GM23338 (cell line): ENCODE measurements around the gene KIF3B. TPM values are rescaled to one million over a fixed set of nuclear protein-coding genes. Genes with fewer than 3 reads are reported as not detected.
"Not testable (repeated sequence)": the region's sequence is repeated elsewhere in the genome, so short reads cannot be mapped to it uniquely, and the experiment has no call there.

Experiments used
- ATAC-seq: fragments of 200-7000 bp; cut with Tn5 transposase; 3 replicates; pipeline ENCODE4 v1.9.1; 2020
- DNase-seq: peaks from one replicate; pipeline ENCODE4 v3.0.0-alpha.2; 2015; ENCODE audit warnings: low spot score
- H2AFZ ChIP-seq: fragments of 200-600 bp; sonication (generic); 2 replicates; pipeline ENCODE4 v1.8.0; 2016; ENCODE audit warnings: antibody characterized with exemption, mild to moderate bottlenecking, moderate library complexity
- H3F3A ChIP-seq: fragments of 200-600 bp; sonication (generic); replicated peaks from 2 replicates; pipeline ENCODE4 v1.8.0; 2017; ENCODE audit warnings: antibody characterized with exemption, mixed run types, low read depth
- H3K27ac ChIP-seq: fragments of 200-600 bp; sonication (generic); 2 replicates; pipeline ENCODE4 v1.6.1; 2016; ENCODE audit warnings: low read depth
- H3K27me3 ChIP-seq: fragments of 200-600 bp; sonication (generic); 2 replicates; pipeline ENCODE4 v1.8.0; 2016; ENCODE audit warnings: mild to moderate bottlenecking, mixed run types, moderate library complexity; ENCODE audit not compliant: insufficient read depth
- H3K36me3 ChIP-seq: fragments of 200-600 bp; sonication (generic); 2 replicates; pipeline ENCODE4 v1.8.0; 2016; ENCODE audit warnings: mild to moderate bottlenecking; ENCODE audit not compliant: insufficient read depth
- H3K4me1 ChIP-seq: fragments of 200-600 bp; sonication (generic); 2 replicates; pipeline ENCODE4 v1.8.0; 2016; ENCODE audit warnings: mild to moderate bottlenecking, moderate library complexity; ENCODE audit not compliant: insufficient read depth
- H3K4me2 ChIP-seq: fragments of 200-600 bp; sonication (generic); 2 replicates; pipeline ENCODE4 v1.7.1; 2017; ENCODE audit warnings: mixed run types
- H3K4me3 ChIP-seq: fragments of 200-600 bp; sonication (generic); 2 replicates; pipeline ENCODE4 v1.6.1; 2016; ENCODE audit warnings: mixed run types
- H3K79me2 ChIP-seq: fragments of 200-600 bp; sonication (generic); replicated peaks from 2 replicates; pipeline ENCODE4 v1.8.0; 2017; ENCODE audit warnings: mild to moderate bottlenecking; ENCODE audit not compliant: insufficient read depth
- H3K9me2 ChIP-seq: fragments of 200-600 bp; sonication (generic); 2 replicates; pipeline ENCODE4 v1.8.0; 2017; ENCODE audit not compliant: insufficient read depth
- H4K20me1 ChIP-seq: fragments of 200-600 bp; sonication (generic); replicated peaks from 2 replicates; pipeline ENCODE4 v1.8.0; 2017; ENCODE audit warnings: mild to moderate bottlenecking; ENCODE audit not compliant: insufficient read depth
- H3K27ac Mint-ChIP-seq: 2 replicates; pipeline ENCODE4 v1.8.0; 2020; ENCODE audit warnings: inconsistent platforms, mild to moderate bottlenecking, moderate library complexity, mixed read lengths
- H3K27me3 Mint-ChIP-seq: 3 replicates; pipeline ENCODE4 v1.8.0; 2022; ENCODE audit warnings: low read depth, mild to moderate bottlenecking, moderate library complexity, mixed read lengths, inconsistent platforms; ENCODE audit not compliant: insufficient read depth, poor library complexity
- H3K36me3 Mint-ChIP-seq: 3 replicates; pipeline ENCODE4 v1.8.0; 2021; ENCODE audit warnings: low read depth, mild to moderate bottlenecking, inconsistent platforms, moderate library complexity, mixed read lengths
- H3K4me1 Mint-ChIP-seq: 3 replicates; pipeline ENCODE4 v1.8.0; 2020; ENCODE audit warnings: mild to moderate bottlenecking, inconsistent platforms, mixed read lengths
- H3K4me3 Mint-ChIP-seq: 3 replicates; pipeline ENCODE4 v1.8.0; 2021; ENCODE audit warnings: moderate library complexity, mild to moderate bottlenecking, inconsistent platforms, mixed read lengths
- H3K9me3 Mint-ChIP-seq: 3 replicates; pipeline ENCODE4 v1.8.0; 2020; ENCODE audit warnings: moderate library complexity, mild to moderate bottlenecking, inconsistent platforms, mixed read lengths
- CREB1 ChIP-seq: fragments of 250-450 bp; sonication (Bioruptor Pico); IDR thresholded peaks from 2 replicates; pipeline ENCODE4 v1.5.0; 2020; ENCODE audit warnings: low read depth, mild to moderate bottlenecking, moderate library complexity
- ETS1 ChIP-seq: IDR thresholded peaks from 2 replicates; pipeline ENCODE4 v1.6.1; 2016; ENCODE audit warnings: antibody characterized with exemption
- EZH2phosphoT487 ChIP-seq: fragments of 200-600 bp; sonication (generic); IDR thresholded peaks from one replicate; pipeline ENCODE4 v1.8.1; 2018; ENCODE audit warnings: antibody characterized with exemption; ENCODE audit not compliant: unreplicated experiment
- JUNB ChIP-seq: IDR thresholded peaks from one replicate; pipeline ENCODE4 v1.6.1; 2016; ENCODE audit warnings: antibody characterized with exemption; ENCODE audit not compliant: unreplicated experiment
- NANOG ChIP-seq: IDR thresholded peaks from 2 replicates; pipeline ENCODE4 v1.6.1; 2016; ENCODE audit warnings: antibody characterized with exemption, borderline replicate concordance
- POLR2AphosphoS5 ChIP-seq: IDR thresholded peaks from 2 replicates; pipeline ENCODE4 v1.6.1; 2016; ENCODE audit warnings: antibody characterized with exemption, low read depth
- STAT1 ChIP-seq: IDR thresholded peaks from one replicate; pipeline ENCODE4 v1.6.1; 2016; ENCODE audit warnings: antibody characterized with exemption; ENCODE audit not compliant: unreplicated experiment
- ZNF114 ChIP-seq: fragments of 250-450 bp; sonication (Bioruptor Pico); IDR thresholded peaks from 2 replicates; pipeline ENCODE4 v1.5.0; 2020; ENCODE audit warnings: mild to moderate bottlenecking, moderate library complexity
- ZNF331 ChIP-seq: fragments of 250-450 bp; sonication (Bioruptor Pico); IDR thresholded peaks from 2 replicates; pipeline ENCODE4 v1.5.0; 2020; ENCODE audit warnings: low read depth, mild to moderate bottlenecking, moderate library complexity
- polyA plus RNA-seq: library from polyadenylated mRNA; unstranded; fragments of >200 nt; fragmentation: Nextera tagmentation; extraction: Ambion mirVana; gene quantifications from 2 replicates; pipeline ENCODE4 v1.2.1, GENCODE V29; 2016
- total RNA-seq: library from RNA; depleted of rRNA; stranded (reverse); fragments of >200 nt; shearing (Covaris generic); gene quantifications from 2 replicates; pipeline ENCODE4 v1.2.3, GENCODE V29; 2014
- TF ChIP-seq, protein P1 (sequence below), 2 experiments: fragments of 200-600 bp in 1 of 2; sonication (generic) in 1 of 2; conservative IDR thresholded peaks; 2 replicates each; pipeline versions ENCODE4 v1.5.1 to v1.6.1; 2016 to 2017; ENCODE audit warnings: antibody characterized with exemption in 2 of 2, low read depth in 2 of 2, mild to moderate bottlenecking in 2 of 2, moderate library complexity in 1 of 2

KIF3B gene
- total and polyA plus RNA-seq, 2 experiments from 2014 or later = 6.1 to 22.8 TPM

GRCh38 chr20:32322260-32322659 lies 44.8 kb downstream of the KIF3B start:
- not testable (repeated sequence) for H3K9me2 ChIP-seq, H3K4me2 ChIP-seq, H3K27ac ChIP-seq, H3K27ac Mint-ChIP-seq, H3K27me3 ChIP-seq, DNase-seq, H3K4me3 Mint-ChIP-seq, H3K4me1 ChIP-seq, H3K4me3 ChIP-seq, H3K27me3 Mint-ChIP-seq, H3K9me3 Mint-ChIP-seq, ATAC-seq, H3K4me1 Mint-ChIP-seq, H3K36me3 Mint-ChIP-seq, H3K36me3 ChIP-seq, H2AFZ ChIP-seq, H3K79me2 ChIP-seq
- Histone ChIP-seq H3F3A (peaks cover 11% of the 10 kb centered on the region; the same call in 1 of the 2 replicates), H4K20me1 (peaks cover 25% of the 10 kb centered on the region)

DNA sequence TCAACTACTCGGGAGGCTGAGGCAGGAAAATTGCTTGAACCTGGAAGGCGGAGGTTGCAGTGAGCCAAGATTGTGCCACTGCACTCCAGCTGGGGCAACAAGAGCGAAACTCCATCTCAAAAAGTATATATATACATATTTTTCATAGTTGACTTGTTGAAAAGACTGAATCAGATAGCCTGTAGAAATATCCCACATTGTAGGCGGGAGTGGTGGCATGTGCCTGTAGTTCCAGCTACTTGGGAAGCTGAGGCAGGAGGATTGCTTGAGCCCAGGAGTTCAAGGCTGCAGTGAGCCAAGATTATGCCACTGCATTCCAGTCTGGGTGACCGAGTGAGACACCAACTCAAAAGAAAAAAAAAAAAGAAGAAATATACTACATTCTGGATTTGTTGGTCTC lies 46.3 kb downstream of the KIF3B start:
- not testable (repeated sequence) for H3K9me3 Mint-ChIP-seq, ATAC-seq, H3K27ac Mint-ChIP-seq, H3K27ac ChIP-seq, H3K27me3 ChIP-seq, DNase-seq, H3K36me3 ChIP-seq, H3K4me3 ChIP-seq, H3K27me3 Mint-ChIP-seq, H3K79me2 ChIP-seq, H2AFZ ChIP-seq, H3K4me1 ChIP-seq, H3K4me2 ChIP-seq, H3K36me3 Mint-ChIP-seq, H3K4me3 Mint-ChIP-seq, H3K9me2 ChIP-seq, H3K4me1 Mint-ChIP-seq
- Histone ChIP-seq H3F3A (peaks cover 11% of the 10 kb centered on the region; the same call in 1 of the 2 replicates), H4K20me1 (peaks cover 24% of the 10 kb centered on the region)

DNA sequence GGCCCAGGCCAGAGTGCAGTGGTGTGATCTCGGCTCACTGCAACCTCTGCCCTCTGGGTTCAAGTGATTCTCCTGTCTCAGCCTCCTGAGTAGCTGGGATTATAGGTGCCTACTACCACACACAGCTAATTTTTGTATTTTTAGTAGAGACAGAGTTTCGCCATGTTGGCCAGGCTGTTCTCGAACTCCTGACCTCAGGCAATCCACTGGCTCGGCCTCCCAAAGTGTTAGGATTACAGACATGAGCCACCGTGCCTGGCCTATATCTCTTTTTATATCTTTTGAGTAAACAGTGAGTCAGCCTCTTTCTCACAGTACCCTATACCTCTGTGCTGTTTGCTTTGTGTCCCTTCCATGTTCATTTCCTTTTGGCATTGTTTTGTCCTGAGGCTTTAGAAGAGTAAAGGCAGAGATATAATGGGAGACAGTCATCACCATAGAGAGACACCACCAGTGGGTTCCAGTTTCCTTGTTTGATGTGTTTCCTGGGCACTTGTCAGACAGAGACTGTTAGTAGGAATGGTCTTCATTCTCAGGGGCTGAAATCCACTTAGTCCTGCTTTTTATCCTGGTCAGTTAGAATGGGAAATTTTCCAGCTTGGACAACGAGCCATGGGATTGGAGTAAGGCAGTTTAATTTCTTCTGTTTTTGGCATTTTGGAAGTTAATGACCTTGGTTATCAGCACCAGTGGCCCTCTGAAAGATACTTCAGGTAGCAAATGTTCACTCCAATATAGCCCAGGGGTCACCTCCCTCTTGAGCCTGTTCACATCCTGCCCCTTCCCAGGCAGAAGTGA lies 48.5 kb downstream of the KIF3B start:
- no peaks in the 10 kb centered on the region for H3K79me2 ChIP-seq
- H3K36me3 Mint-ChIP-seq = peaks cover 4% of the 10 kb centered on the region; the same call in 1 of the 3 replicates
- 0 out of 2 replicates have a peak overlapping the region, but pooled peaks have one; percentile 39 for H3K27ac ChIP-seq
- H3K4me1 ChIP-seq = no peaks in the 10 kb centered on the region
- H3K27ac Mint-ChIP-seq = no peak overlapping the region
- no peak for DNase-seq
- peaks cover 12% of the 10 kb centered on the region; the same call in 1 of the 2 replicates for H4K20me1 ChIP-seq
- H2AFZ ChIP-seq = no peak overlapping the region
- ATAC-seq = no peak
- no peak overlapping the region for H3K4me2 ChIP-seq
- peaks cover 11% of the 10 kb centered on the region; the same call in 1 of the 2 replicates for H3F3A ChIP-seq
- H3K4me3 ChIP-seq = no peak overlapping the region
- peaks cover 10% of the 10 kb centered on the region for H3K36me3 ChIP-seq
- H3K27me3 Mint-ChIP-seq = no peaks in the 10 kb centered on the region
- H3K9me2 ChIP-seq = no peaks in the 10 kb centered on the region
- no peaks in the 10 kb centered on the region for H3K27me3 ChIP-seq
- no peaks in the 10 kb centered on the region for H3K4me1 Mint-ChIP-seq
- H3K9me3 Mint-ChIP-seq = no peaks in the 10 kb centered on the region; the same call in 2 of the 3 replicates
- no peak overlapping the region for H3K4me3 Mint-ChIP-seq
- TF ChIP-seq ZNF114 (CRISPR knock-in tag) (no peak), POLR2AphosphoS5 (no peak), CREB1 (CRISPR knock-in tag) (no peak), ETS1 (no peak), EZH2phosphoT487 (no peak), STAT1 (no peak), ZNF331 (CRISPR knock-in tag) (no peak), JUNB (no peak), NANOG (no peak)
- TF ChIP-seq, protein P1, sequence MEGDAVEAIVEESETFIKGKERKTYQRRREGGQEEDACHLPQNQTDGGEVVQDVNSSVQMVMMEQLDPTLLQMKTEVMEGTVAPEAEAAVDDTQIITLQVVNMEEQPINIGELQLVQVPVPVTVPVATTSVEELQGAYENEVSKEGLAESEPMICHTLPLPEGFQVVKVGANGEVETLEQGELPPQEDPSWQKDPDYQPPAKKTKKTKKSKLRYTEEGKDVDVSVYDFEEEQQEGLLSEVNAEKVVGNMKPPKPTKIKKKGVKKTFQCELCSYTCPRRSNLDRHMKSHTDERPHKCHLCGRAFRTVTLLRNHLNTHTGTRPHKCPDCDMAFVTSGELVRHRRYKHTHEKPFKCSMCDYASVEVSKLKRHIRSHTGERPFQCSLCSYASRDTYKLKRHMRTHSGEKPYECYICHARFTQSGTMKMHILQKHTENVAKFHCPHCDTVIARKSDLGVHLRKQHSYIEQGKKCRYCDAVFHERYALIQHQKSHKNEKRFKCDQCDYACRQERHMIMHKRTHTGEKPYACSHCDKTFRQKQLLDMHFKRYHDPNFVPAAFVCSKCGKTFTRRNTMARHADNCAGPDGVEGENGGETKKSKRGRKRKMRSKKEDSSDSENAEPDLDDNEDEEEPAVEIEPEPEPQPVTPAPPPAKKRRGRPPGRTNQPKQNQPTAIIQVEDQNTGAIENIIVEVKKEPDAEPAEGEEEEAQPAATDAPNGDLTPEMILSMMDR (conservative IDR thresholded peaks at IDR 0.05; ENCODE audit: low read depth in 2 of 2) = no peak
